GM18502 (cell line): ENCODE results near the gene ATOH8.

Experiments used
- ATAC-seq: cut with Tn5 transposase; IDR thresholded peaks from one replicate; pipeline ENCODE4 v1.9.1; 2021; ENCODE audit warnings: mild to moderate bottlenecking; ENCODE audit not compliant: unreplicated experiment, poor library complexity

The ATOH8 gene

DNA sequence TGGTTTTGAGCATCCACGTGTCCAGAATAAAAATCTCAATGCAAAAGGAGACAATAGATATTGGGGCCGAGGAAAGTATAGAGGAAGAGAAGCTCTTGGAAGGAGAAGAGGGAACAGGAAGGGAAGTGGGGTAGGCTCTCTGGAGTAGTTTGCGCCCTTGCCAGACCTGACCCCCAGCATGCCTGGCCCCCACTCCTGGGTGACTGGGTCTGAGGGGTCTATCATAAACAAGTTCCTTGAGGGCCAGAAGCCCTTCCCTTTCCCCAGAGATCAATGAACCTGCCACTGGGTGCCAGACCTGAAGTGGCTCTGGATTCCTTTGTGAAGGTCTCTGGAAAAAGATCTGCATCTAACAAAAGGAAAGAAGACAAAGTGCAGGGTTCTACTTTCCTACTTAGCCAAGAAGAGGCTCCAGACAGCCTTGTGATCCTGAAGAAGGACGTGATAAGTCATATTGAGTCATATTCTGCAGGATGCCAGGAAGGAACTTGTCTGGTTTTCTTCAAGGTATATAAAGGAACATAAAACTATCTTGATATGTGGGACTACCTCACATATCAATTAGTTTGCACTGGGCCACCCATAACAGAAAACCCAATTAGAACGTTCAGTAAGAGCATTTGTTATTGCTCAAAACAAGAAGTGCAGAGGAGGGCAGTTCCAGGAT lies 18.7 kb upstream of the ATOH8 start:
- no peak for ATAC-seq

DNA sequence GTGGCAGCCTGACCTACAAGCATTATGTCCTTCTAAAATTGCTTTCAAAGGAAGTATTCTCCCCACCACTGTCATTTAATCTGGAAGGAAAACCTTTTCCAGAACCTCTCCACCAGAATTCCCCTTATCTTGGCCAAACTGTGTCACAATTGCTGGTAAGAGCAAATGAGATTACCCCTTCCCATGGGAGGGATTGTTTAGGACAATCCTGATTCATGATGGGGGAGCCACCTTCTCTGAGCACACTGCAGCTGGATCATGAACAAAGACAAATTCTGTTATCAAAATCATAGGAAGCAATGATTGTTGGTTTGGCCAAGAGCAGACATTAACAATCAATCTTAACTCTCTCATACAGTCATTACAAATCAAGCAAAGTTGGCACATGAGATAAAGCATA lies 18.1 kb upstream of the ATOH8 start:
- no peak for ATAC-seq

GRCh38 chr2:85736456-85737355 lies 17.1 kb upstream of the ATOH8 start:
- no peak for ATAC-seq

DNA sequence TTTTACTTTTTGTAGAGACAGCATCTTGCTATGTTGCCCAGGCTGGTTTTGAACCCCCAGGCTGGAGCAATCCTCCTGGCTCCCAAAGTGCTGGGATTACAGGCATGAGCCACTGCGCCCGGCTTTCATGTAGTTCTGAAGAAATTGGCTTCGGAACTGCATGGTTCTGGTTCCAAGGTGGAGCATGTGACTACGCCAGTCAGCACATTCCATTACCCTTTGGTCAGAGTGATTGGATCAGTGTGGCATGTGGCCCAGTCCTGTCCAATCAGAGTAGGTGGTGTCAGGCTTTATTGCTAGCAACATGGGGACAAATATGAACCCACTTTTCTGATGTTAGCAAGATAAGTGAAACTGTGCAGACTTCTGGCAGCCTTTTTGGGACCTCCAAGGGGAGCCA lies 16.3 kb upstream of the ATOH8 start:
- no peak for ATAC-seq

GRCh38 chr2:85737961-85738360 lies 15.8 kb upstream of the ATOH8 start:
- ATAC-seq = no peak

- no peak for ATAC-seq
Observed at GRCh38 chr2:85740193-85740592, 13.6 kb upstream of the ATOH8 start.

- ATAC-seq = no peak
Observed at GRCh38 chr2:85741211-85741832, 12.5 kb upstream of the ATOH8 start.

- ATAC-seq = no peak
Observed at GRCh38 chr2:85741833-85742455, 11.8 kb upstream of the ATOH8 start.

DNA sequence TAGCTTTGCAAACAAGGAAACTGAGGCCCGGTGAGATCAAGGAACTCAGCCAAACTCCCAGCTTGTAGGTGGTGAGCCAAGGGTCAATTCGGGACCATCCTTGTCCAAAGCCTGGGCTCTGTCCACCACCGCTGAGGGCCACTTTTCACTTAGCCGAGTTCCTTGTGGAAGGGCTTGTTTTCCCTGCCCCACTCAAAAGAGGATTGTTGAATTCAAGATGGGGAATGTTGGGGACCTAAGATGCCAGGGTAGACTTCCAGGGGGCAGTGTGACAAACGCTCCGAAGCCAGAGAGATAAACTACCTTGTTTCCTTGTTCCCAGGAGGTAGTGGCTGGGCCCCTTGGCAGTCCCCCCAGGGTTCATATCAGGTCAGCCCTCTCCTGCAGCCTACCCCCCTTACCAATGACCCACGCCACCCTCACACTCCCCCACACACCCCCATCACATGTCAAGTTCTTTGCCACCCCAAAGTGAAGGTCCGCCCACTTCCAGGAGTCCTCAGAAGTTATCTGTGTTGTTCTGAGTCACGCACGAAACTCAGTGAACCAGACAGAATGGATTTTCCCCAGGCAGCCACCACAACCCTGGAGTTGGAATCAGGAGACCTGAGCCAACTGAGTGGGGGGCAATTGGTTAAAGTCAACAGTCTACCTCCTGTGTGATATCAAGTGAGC lies 10.3 kb upstream of the ATOH8 start:
- no peak for ATAC-seq

DNA sequence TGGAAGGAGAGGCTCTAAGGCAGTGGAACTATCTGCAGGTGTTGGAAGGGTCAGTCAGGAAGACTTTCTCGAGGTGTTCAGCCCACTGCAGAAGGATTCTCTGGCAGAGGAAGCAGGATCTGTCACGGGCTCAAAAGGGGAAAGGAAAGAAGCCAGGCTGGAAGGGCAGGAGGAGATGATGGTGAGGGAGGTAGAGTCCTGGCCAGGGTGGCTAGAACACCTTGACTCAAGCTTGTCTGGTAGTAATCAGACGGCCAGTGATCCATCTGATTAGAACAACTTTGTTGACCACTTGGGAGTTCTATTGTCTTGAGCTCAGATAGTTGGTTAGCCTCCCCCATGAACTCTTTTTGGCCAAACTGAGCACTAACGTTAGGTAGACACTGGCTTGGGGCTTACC lies 9.7 kb upstream of the ATOH8 start:
- no peak for ATAC-seq

DNA sequence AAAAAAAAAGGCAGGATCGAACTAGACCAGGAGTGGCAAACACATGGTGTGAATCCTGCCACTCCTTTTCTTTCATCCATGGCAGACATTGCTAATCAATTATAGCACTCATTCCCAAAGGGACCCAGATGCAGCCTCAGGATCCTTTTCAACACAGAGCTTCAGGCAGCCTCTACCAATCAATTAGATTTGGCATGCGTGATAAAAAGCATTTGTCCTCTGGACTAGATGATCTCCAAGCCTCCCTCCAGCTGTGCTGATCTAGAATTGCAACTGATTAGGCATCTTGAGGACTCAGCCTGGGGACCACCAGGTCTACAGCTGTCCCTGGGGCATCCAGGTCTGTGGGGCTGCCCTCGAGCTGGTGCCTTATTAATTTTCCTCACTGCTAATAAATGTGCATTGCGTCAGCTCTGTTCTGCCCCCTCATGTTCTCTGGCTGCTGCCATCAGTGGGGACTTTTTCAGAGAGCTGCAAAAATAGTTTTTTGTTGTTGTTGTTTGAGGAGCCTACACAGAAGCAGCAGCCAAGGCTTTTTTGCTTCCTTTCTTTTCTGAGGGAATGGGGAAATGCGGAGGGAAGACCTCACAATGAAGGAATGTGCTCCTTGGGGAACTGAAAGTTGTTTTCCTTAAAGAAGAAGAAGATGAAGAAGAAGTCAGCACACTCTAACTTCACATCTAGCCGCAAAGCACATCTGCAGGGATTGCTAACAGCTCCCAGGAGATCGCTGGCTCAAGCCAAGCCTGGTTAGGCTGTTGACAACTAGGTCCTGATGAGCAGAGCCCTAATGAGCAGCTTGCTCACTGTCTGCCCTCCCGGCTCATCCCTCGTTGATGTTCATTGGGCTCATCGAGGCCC lies 8.8 kb upstream of the ATOH8 start:
- ATAC-seq = no peak

DNA sequence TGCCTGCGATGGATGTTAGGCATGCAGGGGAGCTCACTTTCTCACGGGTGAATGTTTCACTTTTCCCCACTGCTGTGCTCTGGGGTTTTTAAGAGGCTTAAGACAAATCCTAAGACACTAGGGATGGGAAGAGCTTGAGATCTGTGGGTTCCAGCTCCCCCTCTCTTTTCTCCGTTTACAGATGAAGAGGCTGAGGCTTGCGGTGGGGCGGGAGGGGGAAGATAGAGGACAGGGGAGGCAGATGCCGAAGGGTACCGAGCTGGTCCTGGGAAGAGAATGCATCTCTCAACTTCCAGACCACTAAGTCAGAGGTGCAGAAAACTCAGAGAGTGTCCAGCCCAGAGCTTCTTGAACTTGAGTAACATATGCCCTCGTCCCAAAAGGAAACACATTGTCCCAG lies 8.2 kb upstream of the ATOH8 start:
- ATAC-seq = no peak

DNA sequence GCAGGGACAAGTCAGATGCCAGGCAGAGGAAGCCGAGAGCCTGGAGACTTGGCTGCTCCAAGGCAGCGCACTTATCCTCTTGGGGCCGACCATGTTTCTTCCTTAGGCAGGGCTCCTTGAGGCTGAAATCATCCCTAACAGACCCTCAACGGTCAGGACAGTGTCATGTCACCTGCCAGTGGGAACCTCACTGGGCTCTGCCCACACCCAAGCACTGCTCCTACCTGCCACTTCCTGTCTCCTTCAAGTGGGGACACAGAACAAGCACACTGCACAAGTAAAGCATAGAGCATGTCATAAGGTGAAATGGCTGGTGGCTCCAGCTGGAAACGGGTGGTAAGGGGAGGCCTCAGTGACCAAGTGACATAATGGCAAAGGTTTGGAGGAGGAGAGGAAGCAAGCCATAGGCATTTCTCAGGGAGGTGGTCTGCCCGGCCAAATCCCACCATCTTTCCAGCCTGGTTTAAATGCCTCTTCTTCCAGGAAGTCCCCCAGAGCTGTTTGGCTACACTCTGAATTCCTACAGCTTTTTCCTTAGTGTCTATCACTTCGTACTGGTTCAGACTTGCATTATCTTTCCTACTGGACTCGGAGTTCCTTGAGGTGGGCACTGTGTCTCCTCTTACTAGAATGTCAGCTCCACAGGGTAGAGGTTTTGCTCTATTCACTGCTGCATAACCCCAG lies 7.3 kb upstream of the ATOH8 start:
- no peak for ATAC-seq

- no peak for ATAC-seq
Observed at GRCh38 chr2:85747441-85747840, 6.3 kb upstream of the ATOH8 start.

DNA sequence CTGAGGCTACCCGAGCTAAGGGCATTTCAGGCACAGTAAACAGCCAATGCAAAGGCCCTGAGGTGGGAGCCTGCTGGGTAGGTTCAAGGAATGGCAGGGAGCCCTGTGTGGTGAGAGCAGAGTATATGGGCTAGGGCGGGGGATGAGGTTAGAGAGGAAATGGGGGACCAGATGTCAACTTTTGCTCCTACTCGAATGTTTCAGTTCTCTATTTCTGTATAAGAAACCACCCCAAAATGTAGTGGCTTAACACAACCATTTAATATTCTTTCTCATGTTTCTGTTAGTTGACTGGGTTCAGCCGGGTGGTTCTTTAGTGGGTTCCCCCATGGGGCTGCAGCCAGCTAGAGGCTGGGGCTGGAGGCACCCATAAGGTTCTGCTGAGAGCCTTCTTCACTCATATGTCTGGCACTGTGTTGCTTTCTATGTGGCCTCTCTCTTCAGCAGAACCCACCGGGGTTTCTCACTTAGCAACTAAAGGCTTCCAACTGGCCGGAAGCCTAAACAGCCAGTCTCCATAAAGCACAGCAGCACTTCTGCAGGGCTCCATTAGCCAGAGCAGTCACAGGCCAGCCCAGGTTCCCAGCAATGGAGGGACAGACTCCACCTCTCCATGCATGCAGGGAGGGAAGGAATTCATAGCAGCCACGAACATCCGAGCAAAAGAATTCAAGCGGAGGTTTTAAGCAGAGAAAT lies 5.6 kb upstream of the ATOH8 start:
- ATAC-seq = peak; percentile 67

DNA sequence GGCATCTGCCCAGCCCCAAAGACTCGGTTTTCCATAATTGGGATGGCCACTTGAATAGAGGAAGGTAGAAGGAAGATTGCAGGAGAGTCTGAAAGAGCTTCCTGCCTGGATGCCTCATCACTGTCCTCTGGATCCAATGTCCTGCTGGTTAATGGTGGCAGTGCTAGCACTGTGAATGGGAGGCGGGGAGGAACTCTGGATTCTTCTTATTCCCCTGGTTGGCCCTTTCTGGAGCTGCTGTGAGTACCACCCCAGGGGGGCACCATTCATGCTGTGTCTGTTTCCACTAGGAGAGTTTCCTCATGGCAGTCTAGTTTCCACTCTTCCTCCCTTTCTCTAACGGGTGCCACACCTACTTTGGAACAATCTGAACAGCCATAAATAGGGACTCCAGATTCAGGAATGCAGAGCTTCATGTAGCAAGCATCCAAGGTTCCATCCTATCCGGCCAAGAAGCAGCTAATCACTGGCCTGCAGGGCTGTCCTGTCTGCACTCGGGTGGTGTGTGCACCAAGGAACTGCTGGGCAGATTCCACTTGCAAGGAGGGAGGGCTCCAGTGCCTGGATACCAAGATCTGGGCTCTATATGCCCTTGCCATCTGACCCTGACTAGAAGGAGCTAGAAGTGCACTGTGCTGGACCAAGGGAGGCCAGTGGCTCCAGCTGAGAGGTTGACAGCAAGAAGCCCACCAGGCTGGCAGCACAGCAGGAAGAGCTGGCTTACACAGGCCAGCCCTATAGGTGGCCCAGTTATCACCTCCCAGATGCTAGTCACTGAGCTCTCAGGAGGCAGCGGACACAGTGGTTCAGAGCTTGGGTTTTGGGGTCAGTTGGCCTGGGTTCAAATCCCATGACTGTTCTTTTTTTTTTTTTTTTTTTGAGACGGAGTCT lies 4.6 kb upstream of the ATOH8 start:
- ATAC-seq = no peak
